ENCODE measurements around the gene MRRF. TPM values are rescaled to one million over a fixed set of nuclear protein-coding genes. Genes with fewer than 3 reads are reported as not detected.

MRRF gene
- total RNA-seq, 6 donors from 2014 or later: 21.4 to 54.5 (median 29.7) TPM

GRCh38 chr9:122377241-122378164, 112.8 kb downstream of the MRRF start:
- TF ChIP-seq CTCF (IDR thresholded peaks at IDR 0.05) (no peak), EP300 (IDR thresholded peaks at IDR 0.05) (no peak), POLR2A (IDR thresholded peaks at IDR 0.05) (no peak)
- 68 to 69% methylated on average over 24 of the region's 24 CpGs for WGBS, 2 donors
- H3K4me1 ChIP-seq: peaks cover 11 to 22% (median 20%) of the 10 kb centered on the region in 4 donors
- H3K27ac ChIP-seq: no peak overlapping the region
- H3K36me3 ChIP-seq: no peaks in the 10 kb centered on the region
- H3K9me3 ChIP-seq: peaks cover 0 to 8% (median 5%) of the 10 kb centered on the region in 4 donors
- DNase-seq: peak in 1 of 2 donors; percentile 47
- ATAC-seq (ENCODE audit: low FRiP score in 2 of 2): no peak
- no peaks in the 10 kb centered on the region for H3K27me3 ChIP-seq
- H3K4me3 ChIP-seq: no peak overlapping the region

GRCh38 chr9:122378236-122378635, 113.6 kb downstream of the MRRF start:
- H3K9me3 ChIP-seq: peaks cover 0 to 8% (median 5%) of the 10 kb centered on the region in 4 donors
- no peaks in the 10 kb centered on the region for H3K27me3 ChIP-seq
- no peak overlapping the region for H3K4me3 ChIP-seq
- H3K36me3 ChIP-seq: no peaks in the 10 kb centered on the region
- 90 to 92% methylated on average over 7 to 8 of the region's 8 CpGs for WGBS, 2 donors
- H3K4me1 ChIP-seq: peaks cover 11 to 22% (median 20%) of the 10 kb centered on the region in 4 donors
- H3K27ac ChIP-seq: no peak overlapping the region
- no peak for ATAC-seq (ENCODE audit: low FRiP score in 2 of 2)
- peak in 1 of 2 donors; percentile 27 for DNase-seq
- TF ChIP-seq CTCF (IDR thresholded peaks at IDR 0.05) (no peak), POLR2A (IDR thresholded peaks at IDR 0.05) (no peak), EP300 (IDR thresholded peaks at IDR 0.05) (no peak), POLR2AphosphoS5 (IDR thresholded peaks at IDR 0.05) (no peak)

DNA sequence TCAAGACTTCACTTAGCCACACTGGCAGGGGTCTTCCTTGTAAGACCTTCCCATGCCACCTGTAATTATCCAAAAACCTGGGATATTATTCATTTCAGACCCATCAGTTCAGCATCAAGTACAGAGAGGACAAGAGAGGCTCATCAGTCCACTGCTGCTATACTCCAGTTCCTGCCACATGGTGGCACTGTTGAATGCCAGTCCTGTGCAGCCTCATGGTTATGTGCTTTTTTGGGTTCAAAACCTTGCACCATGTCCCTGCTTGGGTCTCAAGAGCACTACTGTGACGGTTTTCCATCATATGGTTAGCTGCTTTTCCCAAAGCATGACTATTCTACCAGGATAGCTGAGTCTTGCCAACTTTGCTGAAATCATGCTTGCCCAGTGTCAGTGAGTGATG, 114.7 kb downstream of the MRRF start:
- no peak for DNase-seq
- TF ChIP-seq POLR2A (IDR thresholded peaks at IDR 0.05): no peak
- no peak for TF ChIP-seq EP300 (IDR thresholded peaks at IDR 0.05)
- TF ChIP-seq CTCF (IDR thresholded peaks at IDR 0.05): no peak
- TF ChIP-seq POLR2AphosphoS5 (IDR thresholded peaks at IDR 0.05): no peak

GRCh38 chr9:122380293-122380692, 115.6 kb downstream of the MRRF start:
- Histone ChIP-seq H3K9me3 (peaks cover 0 to 8% (median 5%) of the 10 kb centered on the region in 4 donors), H3K27me3 (no peaks in the 10 kb centered on the region), H3K4me3 (no peak overlapping the region), H3K4me1 (peaks cover 4 to 17% (median 16%) of the 10 kb centered on the region in 4 donors), H3K36me3 (no peaks in the 10 kb centered on the region), H3K27ac (no peak overlapping the region)
- DNase-seq: no peak
- WGBS, 2 donors: 88 to 92% methylated on average over 4 of the region's 4 CpGs
- ATAC-seq (ENCODE audit: low FRiP score in 2 of 2): no peak
- no peak for TF ChIP-seq CTCF (IDR thresholded peaks at IDR 0.05)
- TF ChIP-seq POLR2A (IDR thresholded peaks at IDR 0.05): no peak

More for the DNA sequence above, 114.7 kb downstream of the MRRF start:
- no peak for ATAC-seq (ENCODE audit: low FRiP score in 2 of 2)
- no peak overlapping the region for H3K27ac ChIP-seq
- no peaks in the 10 kb centered on the region for H3K36me3 ChIP-seq
- peaks cover 11 to 22% (median 20%) of the 10 kb centered on the region in 4 donors for H3K4me1 ChIP-seq
- H3K9me3 ChIP-seq: peaks cover 0 to 8% (median 5%) of the 10 kb centered on the region in 4 donors
- no peak overlapping the region for H3K4me3 ChIP-seq
- H3K27me3 ChIP-seq: no peaks in the 10 kb centered on the region
- WGBS, 2 donors: 83 to 100% methylated on average over 1 of the region's 1 CpG

Small RNA genes within 50 kb of the gene (small RNA-seq; reads per million reads assigned to genes)
- 0 reads per million in 4 donors for gene AL162424.1

Other genes with a start within 250 kb of the MRRF start
- gene TTLL11, start 171.6 kb upstream of the MRRF start, total RNA-seq: 10 to 100 TPM in 5 of 6 donors, 1 to 10 TPM in 1; 6.8 to 18.9 (median 12.9) TPM
- gene NDUFA8, start 105.1 kb upstream of the MRRF start, total RNA-seq: 10 to 100 TPM; 25.6 to 46.5 (median 35.5) TPM
- gene MORN5, start 105.0 kb upstream of the MRRF start, total RNA-seq: 10 to 100 TPM in 3 of 6 donors, 1 to 10 TPM in 2, not detected in 1; 3.5 to 33.5 (median 10.5) TPM
- 10 to 100 TPM in 1 of 6 donors, 1 to 10 TPM in 5; 1.0 to 11.3 (median 2.9) TPM for gene LHX6, start 35.9 kb upstream of the MRRF start, total RNA-seq
- gene RBM18, start within 50 bp of the MRRF start, total RNA-seq: 10 to 100 TPM in 3 of 6 donors, 1 to 10 TPM in 3; 3.0 to 19.9 (median 11.8) TPM
- 10 to 100 TPM in 2 of 6 donors, 1 to 10 TPM in 4; 5.0 to 21.4 (median 8.5) TPM for gene PTGS1, start 106.1 kb downstream of the MRRF start, total RNA-seq
- not detected for gene OR1J1, start 213.0 kb downstream of the MRRF start, total RNA-seq
- under 1 TPM in 1 of 6 donors, not detected in 5; 0.61 TPM for gene OR1J2, start 245.9 kb downstream of the MRRF start, total RNA-seq